DOHH2 (cell line): ENCODE results near the gene GUCA1C.

Experiments
- H3F3A ChIP-seq: fragments of 200-600 bp; sonication (generic), shearing (Covaris generic); 2 replicates; pipeline ENCODE4 v1.6.0; 2016; ENCODE audit warnings: antibody characterized with exemption, mild to moderate bottlenecking; ENCODE audit not compliant: control insufficient read depth, insufficient read depth
- H3K27ac ChIP-seq: fragments of 200-600 bp; sonication (generic); 2 replicates; pipeline ENCODE4 v1.5.1; 2014; ENCODE audit warnings: low read depth, mild to moderate bottlenecking, low read length, moderate library complexity
- H3K27me3 ChIP-seq: fragments of 200-600 bp; sonication (generic); 2 replicates; pipeline ENCODE4 v1.6.1; 2014; ENCODE audit warnings: mild to moderate bottlenecking, low read length, mixed read lengths; ENCODE audit not compliant: control insufficient read depth
- H3K36me3 ChIP-seq: fragments of 200-600 bp; sonication (generic); 2 replicates; pipeline ENCODE4 v1.6.1; 2014; ENCODE audit warnings: mild to moderate bottlenecking, low read length, moderate library complexity, mixed read lengths; ENCODE audit not compliant: control insufficient read depth
- H3K4me1 ChIP-seq: fragments of 200-600 bp; sonication (generic); 2 replicates; pipeline ENCODE4 v1.6.1; 2014; ENCODE audit warnings: mild to moderate bottlenecking, low read length, mixed read lengths; ENCODE audit not compliant: control insufficient read depth
- H3K4me2 ChIP-seq: fragments of 200-600 bp; sonication (generic); 2 replicates; pipeline ENCODE4 v1.6.0; 2014; ENCODE audit warnings: mild to moderate bottlenecking, low read length, moderate library complexity
- H3K4me3 ChIP-seq: fragments of 200-600 bp; sonication (generic); 2 replicates; pipeline ENCODE4 v1.5.1; 2014; ENCODE audit warnings: mild to moderate bottlenecking, low read length, mixed read lengths
- H3K79me2 ChIP-seq: fragments of 200-600 bp; sonication (generic); 2 replicates; pipeline ENCODE4 v1.6.1; 2014; ENCODE audit warnings: mild to moderate bottlenecking, low read length, mixed read lengths; ENCODE audit not compliant: control insufficient read depth
- H3K9me2 ChIP-seq: fragments of 200-600 bp; sonication (generic); replicated peaks from 2 replicates; pipeline ENCODE4 v1.6.1; 2014; ENCODE audit warnings: mild to moderate bottlenecking, low read length, mixed read lengths; ENCODE audit not compliant: control insufficient read depth
- H3K9me3 ChIP-seq: fragments of 200-600 bp; sonication (generic); 2 replicates; pipeline ENCODE4 v1.6.1; 2014; ENCODE audit warnings: antibody characterized with exemption, low read length, mixed read lengths; ENCODE audit not compliant: control insufficient read depth, insufficient read depth
- H4K20me1 ChIP-seq: fragments of 200-600 bp; sonication (generic); 2 replicates; pipeline ENCODE4 v1.6.0; 2014; ENCODE audit warnings: low read depth, mild to moderate bottlenecking, antibody characterized with exemption, low read length, moderate library complexity; ENCODE audit not compliant: control insufficient read depth, insufficient read depth
- CTCF ChIP-seq: fragments of 200-600 bp; sonication (generic); IDR thresholded peaks from one replicate; pipeline ENCODE4 v1.5.1; 2014; ENCODE audit warnings: antibody characterized with exemption, mild to moderate bottlenecking, low read depth, low read length; ENCODE audit not compliant: poor library complexity, severe bottlenecking
- EZH2phosphoT487 ChIP-seq: fragments of 200-600 bp; sonication (generic); IDR thresholded peaks from 2 replicates; pipeline ENCODE4 v1.6.1; 2017; ENCODE audit warnings: borderline replicate concordance, mild to moderate bottlenecking, antibody characterized with exemption, low read length, moderate library complexity, mixed read lengths

Gene GUCA1C

GRCh38 chr3:108894981-108895380, 58.7 kb downstream of the GUCA1C start:
- Histone ChIP-seq H3K36me3 (no peaks in the 10 kb centered on the region), H3K27ac (no peak overlapping the region), H3K79me2 (no peaks in the 10 kb centered on the region), H3K9me3 (no peaks in the 10 kb centered on the region), H3F3A (no peaks in the 10 kb centered on the region), H3K4me1 (no peaks in the 10 kb centered on the region), H3K27me3 (no peaks in the 10 kb centered on the region), H4K20me1 (no peaks in the 10 kb centered on the region), H3K4me2 (no peak overlapping the region), H3K9me2 (no peaks in the 10 kb centered on the region), H3K4me3 (no peak overlapping the region)
- no peak for TF ChIP-seq CTCF
- TF ChIP-seq EZH2phosphoT487: no peak

GRCh38 chr3:108891833-108892232, 61.8 kb downstream of the GUCA1C start:
- no peaks in the 10 kb centered on the region for H3K36me3 ChIP-seq
- no peaks in the 10 kb centered on the region for H3K9me2 ChIP-seq
- H3K4me2 ChIP-seq: no peak overlapping the region
- no peaks in the 10 kb centered on the region for H3K9me3 ChIP-seq
- TF ChIP-seq CTCF (no peak), EZH2phosphoT487 (no peak)
- H3K4me1 ChIP-seq: no peaks in the 10 kb centered on the region
- no peaks in the 10 kb centered on the region for H3K27me3 ChIP-seq
- H3K4me3 ChIP-seq: no peak overlapping the region
- no peaks in the 10 kb centered on the region for H3F3A ChIP-seq
- H3K79me2 ChIP-seq: no peaks in the 10 kb centered on the region
- no peaks in the 10 kb centered on the region for H4K20me1 ChIP-seq
- H3K27ac ChIP-seq: no peak overlapping the region

GRCh38 chr3:108887777-108888176, 65.9 kb downstream of the GUCA1C start:
- H3K9me2 ChIP-seq: no peaks in the 10 kb centered on the region
- H3K27me3 ChIP-seq: no peaks in the 10 kb centered on the region
- H3K27ac ChIP-seq: no peak overlapping the region
- no peaks in the 10 kb centered on the region for H4K20me1 ChIP-seq
- H3K4me2 ChIP-seq: no peak overlapping the region
- H3K36me3 ChIP-seq: no peaks in the 10 kb centered on the region
- H3F3A ChIP-seq: no peaks in the 10 kb centered on the region
- TF ChIP-seq CTCF: no peak
- TF ChIP-seq EZH2phosphoT487: no peak
- H3K9me3 ChIP-seq: no peaks in the 10 kb centered on the region
- H3K79me2 ChIP-seq: no peaks in the 10 kb centered on the region
- no peaks in the 10 kb centered on the region for H3K4me1 ChIP-seq
- no peak overlapping the region for H3K4me3 ChIP-seq

- no peaks in the 10 kb centered on the region for H3K9me3 ChIP-seq
- no peaks in the 10 kb centered on the region for H3F3A ChIP-seq
- H3K79me2 ChIP-seq: no peaks in the 10 kb centered on the region
- no peaks in the 10 kb centered on the region for H3K27me3 ChIP-seq
- H3K9me2 ChIP-seq: no peaks in the 10 kb centered on the region
- no peaks in the 10 kb centered on the region for H3K36me3 ChIP-seq
- H4K20me1 ChIP-seq: no peaks in the 10 kb centered on the region
- no peak overlapping the region for H3K4me3 ChIP-seq
- TF ChIP-seq EZH2phosphoT487 (no peak), CTCF (no peak)
- H3K4me1 ChIP-seq: no peaks in the 10 kb centered on the region
- no peak overlapping the region for H3K27ac ChIP-seq
- no peak overlapping the region for H3K4me2 ChIP-seq
Measured at GRCh38 chr3:108887121-108887520, 66.6 kb downstream of the GUCA1C start.
